H1 (cell line): ENCODE measurements around the gene MAP4K4. TPM values are rescaled to one million over a fixed set of nuclear protein-coding genes. Genes with fewer than 3 reads are reported as not detected.

ENCODE experiments used
- CTCF ChIA-PET: fragments of 300-600 bp; sonication (Branson Sonifier 250); formaldehyde crosslinking; loops from one replicate; lab custom pipeline; 2021; ENCODE audit not compliant: partially characterized antibody; lab: Charles Lee
- POLR2A ChIA-PET: fragments of 300-600 bp; sonication (Branson Sonifier 250); formaldehyde crosslinking; loops from one replicate; lab custom pipeline; 2021; ENCODE audit warnings: inconsistent platforms; ENCODE audit not compliant: partially characterized antibody; lab: Charles Lee
- DNase-seq, 2 experiments: peaks; one replicate each; pipeline versions ENCODE4 v3.0.0 to v3.0.0-alpha.2; 2010 to 2022; ENCODE audit warnings: low spot score in 2 of 2, low read depth in 1 of 2, mixed read lengths in 1 of 2
- FAIRE-seq: peaks from 2 replicates; lab custom pipeline; 2011; peaks lifted over from hg19 to GRCh38; lab: Jason Lieb, UNC
- H2AFZ ChIP-seq: 2 replicates; pipeline ENCODE4 v1.8.1; 2012; ENCODE audit warnings: low read length, inconsistent platforms
- H2AK5ac ChIP-seq: 2 replicates; pipeline ENCODE4 v1.6.1; 2013; ENCODE audit warnings: low read depth, low read length
- H2BK120ac ChIP-seq: replicated peaks from 2 replicates; pipeline ENCODE3; 2013; ENCODE audit warnings: low read depth, low read length, inconsistent platforms
- H2BK12ac ChIP-seq: 2 replicates; pipeline ENCODE4 v1.6.1; 2013; ENCODE audit warnings: low read depth, low read length
- H2BK15ac ChIP-seq: 2 replicates; pipeline ENCODE4 v1.6.1; 2013; ENCODE audit warnings: low read length
- H2BK20ac ChIP-seq: 2 replicates; pipeline ENCODE4 v1.6.1; 2013; ENCODE audit warnings: low read length
- H2BK5ac ChIP-seq: 2 replicates; pipeline ENCODE4 v1.6.1; 2013; ENCODE audit warnings: low read depth, low read length
- H3K14ac ChIP-seq: 2 replicates; pipeline ENCODE4 v1.6.1; 2013; ENCODE audit warnings: inconsistent platforms; ENCODE audit not compliant: insufficient read length
- H3K18ac ChIP-seq: 2 replicates; pipeline ENCODE4 v1.6.1; 2013; ENCODE audit warnings: low read length; ENCODE audit errors: extremely low read depth
- H3K23ac ChIP-seq: 2 replicates; pipeline ENCODE4 v1.6.1; 2013; ENCODE audit warnings: inconsistent platforms; ENCODE audit not compliant: insufficient read length
- H3K23me2 ChIP-seq: 2 replicates; pipeline ENCODE4 v1.6.1; 2013; ENCODE audit warnings: low read depth, low read length
- H3K27ac ChIP-seq: 2 replicates; pipeline ENCODE4 v1.6.1; 2011; ENCODE audit warnings: low read depth, low read length, inconsistent platforms
- H3K27me3 ChIP-seq, 4 experiments: replicated peaks in 1 of 4; 1 replicate in 1 of 4; 2 replicates in 3 of 4; pipeline versions ENCODE4 v1.6.1 to v1.8.1; 2011 to 2013; ENCODE audit warnings: low read length in 3 of 4, mild to moderate bottlenecking in 3 of 4, inconsistent platforms in 2 of 4, mixed read lengths in 2 of 4, moderate library complexity in 1 of 4; ENCODE audit not compliant: control insufficient read depth in 3 of 4, insufficient read depth in 3 of 4; ENCODE audit errors: extremely low read depth in 1 of 4
- H3K36me3 ChIP-seq, 4 experiments: 2 replicates each; pipeline versions ENCODE4 v1.6.1 to v1.8.1; 2011 to 2013; ENCODE audit warnings: mild to moderate bottlenecking in 4 of 4, low read length in 3 of 4, moderate library complexity in 2 of 4, control low read depth in 1 of 4, inconsistent platforms in 1 of 4; ENCODE audit not compliant: insufficient read depth in 4 of 4, control insufficient read depth in 2 of 4
- H3K4ac ChIP-seq: replicated peaks from 2 replicates; pipeline ENCODE3; 2013; ENCODE audit warnings: low read length, low read depth, mixed read lengths, inconsistent platforms; ENCODE audit not compliant: insufficient read length
- H3K4me1 ChIP-seq, 4 experiments: replicated peaks in 1 of 4; 1 replicate in 1 of 4; 2 replicates in 3 of 4; pipeline versions ENCODE4 v1.6.1 to v1.8.1; 2011 to 2013; ENCODE audit warnings: low read length in 3 of 4, inconsistent platforms in 2 of 4, mixed read lengths in 1 of 4; ENCODE audit not compliant: insufficient read depth in 4 of 4, control insufficient read depth in 3 of 4
- H3K4me2 ChIP-seq, 2 experiments: 2 replicates each; pipeline versions ENCODE4 v1.6.1 to v1.8.1; 2011 to 2013; ENCODE audit warnings: low read depth in 2 of 2, low read length in 2 of 2, control low read depth in 1 of 2, inconsistent platforms in 1 of 2, mild to moderate bottlenecking in 1 of 2; ENCODE audit not compliant: insufficient read depth in 1 of 2
- H3K4me3 ChIP-seq, 4 experiments: fragments of 200-600, 300-600 bp in 1 of 4; sonication (generic), shearing (Covaris generic), sonication (Bioruptor Twin) in 1 of 4; 2 replicates each; pipeline versions ENCODE4 v1.5.1 to v1.8.1; 2011 to 2016; ENCODE audit warnings: low read length in 4 of 4, low read depth in 3 of 4, control low read depth in 2 of 4, inconsistent platforms in 2 of 4, mild to moderate bottlenecking in 2 of 4, mixed read lengths in 1 of 4, moderate library complexity in 1 of 4; ENCODE audit not compliant: insufficient read depth in 2 of 4; ENCODE audit errors: extremely low read depth in 1 of 4
- H3K56ac ChIP-seq: replicated peaks from 2 replicates; pipeline ENCODE3; 2013; ENCODE audit warnings: low read depth, mild to moderate bottlenecking, mixed read lengths, low read length, inconsistent platforms; ENCODE audit not compliant: insufficient read length
- H3K79me1 ChIP-seq: 2 replicates; pipeline ENCODE4 v1.6.1; 2013; ENCODE audit warnings: low read depth, low read length, control low read depth
- H3K79me2 ChIP-seq, 2 experiments: 2 replicates each; pipeline versions ENCODE4 v1.6.1 to v1.8.1; 2012 to 2013; ENCODE audit warnings: low read length in 2 of 2, mild to moderate bottlenecking in 2 of 2, inconsistent platforms in 1 of 2; ENCODE audit not compliant: insufficient read depth in 2 of 2, control insufficient read depth in 1 of 2
- H3K9ac ChIP-seq, 4 experiments: replicated peaks in 1 of 4; 1 replicate in 1 of 4; 2 replicates in 3 of 4; pipeline versions ENCODE4 v1.6.1 to v1.8.1; 2011 to 2013; ENCODE audit warnings: low read depth in 3 of 4, low read length in 3 of 4, control low read depth in 2 of 4, mild to moderate bottlenecking in 2 of 4, moderate library complexity in 2 of 4, inconsistent platforms in 1 of 4; ENCODE audit errors: extremely low read depth in 1 of 4
- H3K9me3 ChIP-seq, 2 experiments: 2 replicates each; pipeline versions ENCODE4 v1.6.1 to v1.8.1; 2012 to 2013; ENCODE audit warnings: mild to moderate bottlenecking in 2 of 2, moderate library complexity in 2 of 2, control low read depth in 1 of 2, inconsistent platforms in 1 of 2, low read depth in 1 of 2, low read length in 1 of 2, mixed read lengths in 1 of 2; ENCODE audit not compliant: insufficient read depth in 2 of 2
- H4K20me1 ChIP-seq, 2 experiments: replicated peaks in 1 of 2; 2 replicates each; pipeline versions ENCODE3 to v1.8.1; 2011 to 2013; ENCODE audit warnings: inconsistent platforms in 2 of 2, low read length in 2 of 2, mild to moderate bottlenecking in 1 of 2; ENCODE audit not compliant: insufficient read depth in 2 of 2, control insufficient read depth in 1 of 2
- H4K5ac ChIP-seq: 2 replicates; pipeline ENCODE4 v1.6.1; 2013; ENCODE audit warnings: low read length, low read depth, mixed read lengths, inconsistent platforms; ENCODE audit not compliant: insufficient read length
- H4K8ac ChIP-seq: 2 replicates; pipeline ENCODE4 v1.8.0; 2013; ENCODE audit warnings: mild to moderate bottlenecking, moderate library complexity, low read length, inconsistent platforms; ENCODE audit not compliant: insufficient read depth; ENCODE audit errors: extremely low read depth
- H4K91ac ChIP-seq: replicated peaks from 2 replicates; pipeline ENCODE3; 2013; ENCODE audit warnings: low read length, mixed read lengths, inconsistent platforms; ENCODE audit not compliant: insufficient read length
- ATF2 ChIP-seq: IDR thresholded peaks from 2 replicates; pipeline ENCODE4 v1.6.1; 2012; ENCODE audit warnings: low read length, inconsistent platforms
- BACH1 ChIP-seq: IDR thresholded peaks from 2 replicates; pipeline ENCODE4 v1.6.1; 2012; ENCODE audit warnings: low read length, improper control_type of control experiment
- E2F6 ChIP-seq: IDR thresholded peaks from 2 replicates; pipeline ENCODE4 v1.6.1; 2012; ENCODE audit warnings: inconsistent platforms
- GTF2F1 ChIP-seq: IDR thresholded peaks from 2 replicates; pipeline ENCODE4 v1.6.1; 2012; ENCODE audit warnings: low read depth, low read length, improper control_type of control experiment, borderline replicate concordance
- JUN ChIP-seq: IDR thresholded peaks from 2 replicates; pipeline ENCODE4 v1.6.1; 2011; ENCODE audit warnings: low read depth, mild to moderate bottlenecking, improper control_type of control experiment, low read length
- JUND ChIP-seq: IDR thresholded peaks from 2 replicates; pipeline ENCODE4 v1.6.1; 2011; ENCODE audit warnings: mild to moderate bottlenecking, improper control_type of control experiment, low read length
- MAX ChIP-seq: IDR thresholded peaks from 2 replicates; pipeline ENCODE4 v1.6.1; 2012; ENCODE audit warnings: inconsistent platforms
- RAD21 ChIP-seq, 2 experiments: IDR thresholded peaks in 1 of 2; conservative IDR thresholded peaks in 1 of 2; 2 replicates each; pipeline ENCODE4 v1.6.1; 2011; ENCODE audit warnings: low read depth in 2 of 2, low read length in 2 of 2, improper control_type of control experiment in 1 of 2, inconsistent platforms in 1 of 2, mild to moderate bottlenecking in 1 of 2, moderate library complexity in 1 of 2
- TAF1 ChIP-seq: IDR thresholded peaks from 2 replicates; pipeline ENCODE4 v1.6.1; 2011; ENCODE audit warnings: mild to moderate bottlenecking, low read depth, low read length
- WGBS, 2 experiments: shearing (Covaris generic) in 1 of 2; methylation state at CpG; one replicate each; pipeline versions ENCODE4 v1.1.6 to v1.1.7; 2013 to 2015; ENCODE audit warnings: low lambda C conversion rate in 2 of 2, mixed read lengths in 2 of 2, inconsistent platforms in 1 of 2, low coverage in 1 of 2, missing lambda C conversion rate in 1 of 2; ENCODE audit not compliant: insufficient replicate concordance in 2 of 2, insufficient coverage in 1 of 2, insufficient read length in 1 of 2; ENCODE audit errors: extremely low coverage in 1 of 2, missing lambda C conversion rate in 1 of 2; 5-methylcytosine and 5-hydroxymethylcytosine counted together
- polyA plus RNA-seq, 7 experiments: library from polyadenylated mRNA; depleted of rRNA in 3 of 7; stranded (reverse) in 5 of 7; unstranded in 2 of 7; fragments of >200 nt in 5 of 7; fragments of 200-250 nt in 2 of 7; gene quantifications; 1 replicate in 5 of 7; 2 replicates in 1 of 7; 4 replicates in 1 of 7; pipeline versions ENCODE4 v1.2.1 to v1.2.3, GENCODE V29; 2011 to 2013; ENCODE audit warnings: missing spikeins in 2 of 7, mixed read lengths in 2 of 7
- total RNA-seq: library from RNA; stranded (reverse); fragmentation: NEBNext Ultra II Directional; extraction: Animal tissue kit (Norgen Biotek cat#: 25700); gene quantifications from 2 replicates; pipeline ENCODE4 v1.2.1, GENCODE V29; 2021

MAP4K4 gene
- total and polyA plus RNA-seq, 2 of the 8 experiments (the other 6 are each of a cell fraction or from before 2014, with no cell fraction given) = 53.2 to 138 TPM

- H3K27ac ChIP-seq = no peak overlapping the region
- ChIA-PET POLR2A (interaction anchor here (0.7 to 1.3 kb wide), 2 partner anchors 16 to 275 kb away, joined by 3 to 4 read pairs; no protein-coding TSS in a partner anchor), CTCF (interaction anchor here (0.8 to 2.9 kb wide), 9 partner anchors 9 to 1990 kb away, joined by 3 to 14 read pairs (median 3); no protein-coding TSS in a partner anchor)
- H4K5ac ChIP-seq = no peak overlapping the region
- 93% methylated on average over 9 of the region's 9 CpGs; no CpG with 5 or more reads in 1 of the 2 experiments for WGBS, 2 experiments
- no peaks in the 10 kb centered on the region for H3K36me3 ChIP-seq
- no peak overlapping the region for H4K91ac ChIP-seq
- H3K4me2 ChIP-seq = no peak overlapping the region
- no peak overlapping the region for H3K23ac ChIP-seq
- no peak overlapping the region for H2AK5ac ChIP-seq
- no peak overlapping the region for H3K18ac ChIP-seq
- peaks cover 5% of the 10 kb centered on the region for H3K79me1 ChIP-seq
- H2BK120ac ChIP-seq = no peak overlapping the region
- no peak overlapping the region for H3K9ac ChIP-seq
- H3K56ac ChIP-seq = no peak overlapping the region
- peaks cover 4 to 95% of the 10 kb centered on the region in 2 experiments for H3K79me2 ChIP-seq
- H3K4me3 ChIP-seq = no peak overlapping the region
- FAIRE-seq = no peak
- H2AFZ ChIP-seq = no peak overlapping the region
- DNase-seq = no peak
- H3K14ac ChIP-seq = no peak overlapping the region
- H2BK12ac ChIP-seq = no peak overlapping the region
- no peak overlapping the region for H2BK5ac ChIP-seq
- H4K8ac ChIP-seq = no peak overlapping the region
- H3K4me1 ChIP-seq = peaks cover 0 to 4% (median 3%) of the 10 kb centered on the region in 4 experiments; a peak in 5 of 7 replicates
- H4K20me1 ChIP-seq = peaks cover 13 to 15% of the 10 kb centered on the region in 2 experiments
- H3K23me2 ChIP-seq = no peaks in the 10 kb centered on the region
- H2BK20ac ChIP-seq = no peak overlapping the region
- H3K9me3 ChIP-seq = no peaks in the 10 kb centered on the region
- no peak overlapping the region for H2BK15ac ChIP-seq
- no peaks in the 10 kb centered on the region for H3K27me3 ChIP-seq
- no peak overlapping the region for H3K4ac ChIP-seq
- TF ChIP-seq ATF2 = no peak
- TF ChIP-seq GTF2F1 = no peak
- no peak for TF ChIP-seq MAX
- no peak for TF ChIP-seq TAF1
- TF ChIP-seq E2F6 = no peak
- no peak for TF ChIP-seq JUND
- no peak for TF ChIP-seq RAD21 (IDR thresholded peaks at IDR 0.05 in 1 of 2, conservative IDR thresholded peaks at IDR 0.05 in 1 of 2; ENCODE audit: low read depth in 2 of 2, low read length in 2 of 2)
- no peak for TF ChIP-seq BACH1
- no peak for TF ChIP-seq JUN
Measured at GRCh38 chr2:101717071-101717845, 19.8 kb downstream of the MAP4K4 start.
